AG09309 (cell line): ENCODE data around the gene DMC1.

Source experiments
- DNase-seq: peaks from one replicate; pipeline ENCODE4 v3.0.0-alpha.2; 2010; ENCODE audit warnings: low read depth
- H3K4me3 ChIP-seq: 2 replicates; pipeline ENCODE4 v1.5.1; 2011; ENCODE audit warnings: mild to moderate bottlenecking, low read depth, low read length, moderate library complexity; ENCODE audit not compliant: control insufficient read depth
- TF ChIP-seq, protein P1 (sequence below): IDR thresholded peaks from 2 replicates; pipeline ENCODE4 v1.5.1; 2011; ENCODE audit warnings: mild to moderate bottlenecking, low read depth, low read length, inconsistent platforms; ENCODE audit not compliant: insufficient read depth, control insufficient read depth; ENCODE audit errors: missing control alignments

The DMC1 gene

DNA sequence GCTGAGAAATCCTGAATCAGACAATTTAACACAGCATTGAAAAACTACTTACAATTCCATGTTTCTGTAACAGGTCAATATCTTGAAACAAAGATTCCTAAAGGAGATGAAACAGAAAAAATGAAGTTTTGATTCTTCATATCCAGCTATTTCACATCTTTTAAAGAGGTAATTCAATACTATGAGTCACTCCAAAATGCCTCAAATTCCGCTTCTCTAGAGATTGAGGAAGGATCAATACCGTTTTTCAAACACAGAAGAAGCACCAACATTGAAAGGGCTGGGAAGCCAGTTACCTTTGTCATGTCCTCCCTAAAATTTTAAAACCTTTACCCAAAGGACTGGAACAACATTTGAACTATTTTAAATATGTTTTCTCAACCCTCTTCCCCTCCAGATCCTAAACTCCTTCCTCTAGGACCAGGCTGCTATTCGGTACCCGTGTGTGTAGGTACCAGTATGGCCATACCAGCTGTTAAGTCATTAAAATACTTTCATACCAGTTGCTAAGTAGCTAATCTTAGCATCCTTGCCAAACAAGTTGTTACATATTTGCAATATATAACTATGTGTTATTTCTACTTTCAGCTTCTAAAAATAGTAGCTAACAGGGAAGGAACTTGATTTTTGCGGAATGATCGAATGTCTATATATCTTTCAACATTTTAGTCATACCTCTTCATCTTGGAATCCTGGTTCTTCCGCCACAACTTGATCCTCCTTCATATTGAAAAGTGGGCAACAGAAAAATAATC lies 2.3 kb downstream of the DMC1 start:
- no peak overlapping the region for H3K4me3 ChIP-seq
- TF ChIP-seq, protein P1, sequence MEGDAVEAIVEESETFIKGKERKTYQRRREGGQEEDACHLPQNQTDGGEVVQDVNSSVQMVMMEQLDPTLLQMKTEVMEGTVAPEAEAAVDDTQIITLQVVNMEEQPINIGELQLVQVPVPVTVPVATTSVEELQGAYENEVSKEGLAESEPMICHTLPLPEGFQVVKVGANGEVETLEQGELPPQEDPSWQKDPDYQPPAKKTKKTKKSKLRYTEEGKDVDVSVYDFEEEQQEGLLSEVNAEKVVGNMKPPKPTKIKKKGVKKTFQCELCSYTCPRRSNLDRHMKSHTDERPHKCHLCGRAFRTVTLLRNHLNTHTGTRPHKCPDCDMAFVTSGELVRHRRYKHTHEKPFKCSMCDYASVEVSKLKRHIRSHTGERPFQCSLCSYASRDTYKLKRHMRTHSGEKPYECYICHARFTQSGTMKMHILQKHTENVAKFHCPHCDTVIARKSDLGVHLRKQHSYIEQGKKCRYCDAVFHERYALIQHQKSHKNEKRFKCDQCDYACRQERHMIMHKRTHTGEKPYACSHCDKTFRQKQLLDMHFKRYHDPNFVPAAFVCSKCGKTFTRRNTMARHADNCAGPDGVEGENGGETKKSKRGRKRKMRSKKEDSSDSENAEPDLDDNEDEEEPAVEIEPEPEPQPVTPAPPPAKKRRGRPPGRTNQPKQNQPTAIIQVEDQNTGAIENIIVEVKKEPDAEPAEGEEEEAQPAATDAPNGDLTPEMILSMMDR: no peak

DNA sequence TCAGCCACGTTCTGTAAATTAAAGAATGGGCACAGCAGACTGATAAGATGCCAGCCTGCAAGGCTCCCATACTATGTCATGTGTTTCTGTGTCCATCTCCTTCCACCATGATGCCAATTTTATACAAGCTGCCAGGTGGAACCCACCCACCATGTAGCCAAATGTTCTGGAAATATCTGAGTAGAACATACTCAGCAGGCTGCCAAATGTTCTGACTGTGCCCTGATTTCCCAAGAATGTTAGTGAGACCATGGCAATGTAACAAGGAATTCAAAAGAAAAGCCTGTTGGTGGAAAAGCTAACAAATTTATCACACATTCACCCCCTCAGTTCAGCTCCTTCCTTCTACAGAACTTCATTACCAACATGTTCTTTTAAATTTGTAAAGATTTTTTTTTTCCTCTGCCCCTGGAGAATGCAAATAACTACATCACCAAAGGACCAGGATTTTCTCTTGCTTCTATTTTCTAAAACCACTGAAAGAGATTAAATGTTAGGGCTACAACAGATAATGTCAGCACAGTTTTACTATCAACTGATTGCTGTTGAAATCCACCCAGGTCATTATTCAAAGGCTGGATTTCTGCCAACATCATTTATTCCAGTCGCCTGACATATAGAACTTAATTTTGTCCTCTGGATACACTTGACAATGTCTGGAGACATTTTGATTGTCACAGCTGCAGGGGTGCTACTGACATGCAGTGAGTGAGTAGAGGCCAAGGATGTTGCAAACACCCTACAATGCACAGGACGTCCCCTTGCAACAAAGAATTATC lies 3.1 kb downstream of the DMC1 start:
- TF ChIP-seq, protein P1: no peak
- no peak for DNase-seq
- no peak overlapping the region for H3K4me3 ChIP-seq

More for the DNA sequence above, 2.3 kb downstream of the DMC1 start:
- no peak for DNase-seq

DNA sequence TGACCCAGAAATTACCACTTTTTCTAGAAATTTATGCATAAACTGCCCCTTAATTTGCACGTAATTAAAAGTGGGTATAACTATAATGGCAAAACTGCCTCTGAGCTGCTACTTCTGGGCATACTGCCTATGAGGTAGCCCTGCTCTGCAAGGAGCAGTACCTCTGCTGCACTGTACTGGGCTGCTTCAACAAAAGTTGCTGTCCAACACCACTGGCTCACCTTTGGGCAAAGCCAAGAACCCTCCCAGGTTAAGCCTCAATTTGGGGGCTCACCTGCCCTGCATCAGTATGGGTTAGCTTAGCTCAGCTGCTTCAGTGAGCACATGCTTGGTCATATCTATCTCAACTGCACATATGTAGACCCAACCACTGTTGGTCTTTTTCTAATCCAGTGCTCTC lies 4.5 kb downstream of the DMC1 start:
- TF ChIP-seq, protein P1: no peak

DNA sequence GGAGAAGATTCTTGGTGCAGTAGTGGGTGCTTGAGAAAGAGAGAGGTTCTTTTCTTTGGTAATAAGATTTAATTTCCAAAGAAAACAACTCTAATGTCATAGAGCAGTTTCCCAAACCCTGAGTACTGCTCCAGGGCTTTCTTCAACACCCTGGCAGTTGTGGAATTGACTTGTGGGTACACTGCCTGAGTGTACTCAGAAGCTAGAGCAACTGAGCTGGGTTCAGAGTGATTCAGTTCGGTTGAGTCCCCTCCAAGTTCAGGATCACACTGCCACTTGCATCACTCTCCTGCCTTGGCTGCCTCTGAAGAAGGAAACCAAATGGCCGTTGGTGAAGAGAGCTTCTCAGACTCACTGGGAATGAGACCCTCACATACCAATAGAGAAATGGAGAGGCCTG lies 5.3 kb downstream of the DMC1 start:
- TF ChIP-seq, protein P1: no peak
- H3K4me3 ChIP-seq: no peak overlapping the region
- DNase-seq: no peak

More for the DNA sequence above, 4.5 kb downstream of the DMC1 start:
- no peak overlapping the region for H3K4me3 ChIP-seq
- no peak for DNase-seq

DNA sequence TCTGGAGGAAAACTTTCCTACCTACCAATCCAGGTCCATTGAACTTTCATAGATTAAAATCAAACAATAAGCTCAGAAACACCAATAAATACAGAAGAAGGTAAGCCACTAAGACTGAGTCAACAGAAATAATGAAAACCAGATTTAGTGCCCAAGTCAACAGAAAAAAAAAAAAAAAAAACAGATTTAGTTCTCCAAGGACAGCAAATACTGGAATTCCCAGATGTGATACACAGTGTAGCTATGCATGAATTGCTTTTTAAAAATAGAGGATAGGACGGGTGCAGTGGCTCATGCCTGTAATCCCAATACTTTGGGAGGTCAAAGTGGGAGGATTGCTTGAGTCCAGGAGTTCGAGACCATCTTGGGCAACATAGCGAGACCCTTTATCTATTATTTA lies 15.7 kb downstream of the DMC1 start:
- H3K4me3 ChIP-seq: no peak overlapping the region
- peak; percentile 75 for DNase-seq
- TF ChIP-seq, protein P1: no peak

DNA sequence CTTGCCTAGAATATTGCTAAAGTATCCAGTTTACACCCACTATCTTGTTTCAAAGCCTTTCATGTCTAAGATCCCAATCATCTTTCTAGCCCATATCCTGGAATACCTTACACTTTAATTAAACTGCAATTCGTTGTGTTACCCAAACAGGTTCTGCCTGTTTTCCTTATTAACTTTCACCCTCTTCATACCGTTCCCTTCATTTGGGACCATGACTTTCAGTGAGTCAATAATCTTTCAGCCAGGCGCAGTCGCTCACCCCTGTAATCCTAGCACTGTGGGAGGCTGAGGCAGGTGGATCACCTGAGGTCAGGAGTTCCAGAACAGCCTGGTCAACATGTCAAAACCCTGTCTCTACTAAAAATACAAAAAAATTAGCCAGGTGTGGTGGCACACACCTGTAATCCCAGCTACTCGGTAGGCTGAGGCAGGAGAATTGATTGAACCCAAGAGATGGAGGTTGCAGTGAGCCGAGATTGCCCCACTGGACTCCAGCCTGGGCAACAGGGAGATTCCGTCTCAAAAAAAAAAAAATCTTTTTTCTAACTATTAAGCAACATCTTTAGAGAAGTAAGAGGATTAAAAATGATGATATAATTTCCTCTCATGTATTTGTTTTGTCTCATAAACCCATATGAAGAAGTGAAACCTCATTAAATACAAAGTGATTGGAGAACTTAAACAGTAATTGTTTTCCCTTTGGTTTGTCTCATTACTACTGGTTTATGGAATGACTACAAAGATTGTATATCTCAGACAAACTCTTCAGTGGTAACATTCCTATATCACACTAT lies 20.7 kb downstream of the DMC1 start:
- no peak for DNase-seq
- H3K4me3 ChIP-seq: no peak overlapping the region
- TF ChIP-seq, protein P1: no peak
